Left colon (tissue), 2 donors: ENCODE data around the gene AGMO. TPM values are rescaled to one million over a fixed set of nuclear protein-coding genes. Genes with fewer than 3 reads are reported as not detected.

Source experiments
- ATAC-seq: fragments of 200-7000 bp; cut with Tn5 transposase; one replicate; pipeline ENCODE4 v1.9.1; 2020; ENCODE audit warnings: mild to moderate bottlenecking, moderate library complexity
- DNase-seq, 2 donors: peaks; one replicate each; pipeline ENCODE4 v3.0.0-alpha.2; 2020
- intact Hi-C, 2 donors: fragments of 100-400 bp; cut with DNase I in 1 of 2; cut with micrococcal nuclease in 1 of 2; formaldehyde crosslinking; loops; one replicate each; pipeline versions ENCODE4 v1.11.2 to v1.14.0; 2022; cut with DNase I, micrococcal nuclease
- total RNA-seq, 2 donors: library from RNA; stranded (reverse); fragmentation: NEBNext Ultra II Directional; extraction: Animal tissue kit (Norgen Biotek cat#: 25700); gene quantifications; one replicate each; pipeline ENCODE4 v1.2.1, GENCODE V29; 2021
- donor health status: DM: no; HTN: no; CAD: no.
- donor health status: DM: yes; HTN: yes; CAD: no.

The AGMO gene
- total RNA-seq, 2 donors from 2014 or later = 0.37 to 1.9 TPM

- no peak for ATAC-seq
- intact Hi-C loops = no loop called here
- DNase-seq = no peak
Measured at GRCh38 chr7:15424468-15424867, 137.3 kb downstream of the AGMO start.

DNA sequence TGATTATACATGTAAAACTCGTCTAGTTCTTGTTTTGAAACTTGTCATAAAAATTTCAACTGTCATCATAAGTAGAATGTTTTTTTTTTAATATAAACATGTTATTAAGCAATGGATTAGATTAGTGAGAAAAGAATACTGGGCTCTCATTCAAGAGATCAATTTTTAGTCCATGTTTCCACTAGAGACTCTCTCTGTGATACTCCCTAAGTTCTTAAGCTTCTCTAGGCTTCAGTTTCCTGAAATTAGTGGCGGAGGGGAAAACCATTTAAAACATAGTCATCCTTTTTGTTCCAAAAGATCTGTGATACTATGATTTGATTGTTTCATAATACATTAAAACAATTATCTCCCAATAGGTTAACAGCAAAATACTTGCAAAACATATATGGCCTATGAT is 142.2 kb downstream of the AGMO start:
- ATAC-seq (no peak), DNase-seq (no peak)
- intact Hi-C loops = no loop called here

GRCh38 chr7:15418264-15418663 is 143.6 kb downstream of the AGMO start:
- intact Hi-C loops = no loop called here
- ATAC-seq = no peak
- DNase-seq = no peak

DNA sequence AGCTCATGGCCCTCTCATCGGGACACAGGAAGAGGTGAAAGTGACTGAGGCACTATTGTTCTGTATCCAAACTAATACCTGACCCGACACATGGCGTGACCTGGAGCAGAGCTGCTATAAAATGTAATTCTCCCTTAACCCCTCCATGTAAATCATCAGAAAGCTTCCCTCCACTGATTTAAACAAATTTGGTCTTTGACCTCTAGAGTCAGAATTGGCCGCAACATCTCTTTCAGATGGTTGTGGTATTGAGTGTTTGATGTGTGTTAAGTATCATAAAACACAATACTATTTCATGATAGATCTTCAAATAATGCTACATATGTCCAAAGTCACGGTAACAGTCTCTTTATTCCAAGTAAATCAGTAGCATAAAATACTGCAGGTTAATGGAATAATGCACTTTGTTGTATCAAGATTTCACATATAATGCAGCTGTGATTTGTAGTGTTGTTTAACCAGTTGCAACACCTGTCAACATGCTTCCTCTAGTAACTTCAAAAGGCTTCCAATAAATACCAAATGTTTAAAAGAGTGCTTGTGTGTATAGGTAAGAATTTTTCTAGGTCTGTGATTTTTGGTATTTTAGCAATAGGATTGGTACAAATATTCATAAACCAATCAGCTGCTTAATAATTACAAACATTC is 144.3 kb downstream of the AGMO start:
- DNase-seq = no peak
- intact Hi-C loops = no loop called here
- no peak for ATAC-seq

GRCh38 chr7:15411019-15411418 is 150.8 kb downstream of the AGMO start:
- no peak for ATAC-seq
- no peak for DNase-seq
- intact Hi-C loops = no loop called here

GRCh38 chr7:15407910-15408309 is 153.9 kb downstream of the AGMO start:
- intact Hi-C loops = no loop called here
- ATAC-seq (no peak), DNase-seq (no peak)

DNA sequence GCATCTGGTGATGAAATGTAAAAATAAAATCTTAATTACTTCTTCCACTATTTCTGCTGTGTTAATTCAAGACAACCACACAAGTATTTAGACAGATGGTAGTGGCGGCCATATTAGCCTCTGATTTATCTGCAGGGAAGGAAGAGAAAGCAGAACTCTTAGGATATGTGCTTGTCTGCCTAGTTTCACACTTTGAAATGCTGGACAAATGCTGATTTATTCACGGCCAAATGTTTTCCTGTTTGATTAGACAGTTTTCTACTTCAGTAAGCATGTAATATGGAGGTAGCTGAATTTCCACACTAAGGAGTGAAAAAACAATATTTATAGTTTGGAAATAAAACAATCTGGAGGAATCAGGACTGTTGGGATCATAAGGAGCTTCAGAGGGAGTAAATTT is 158.1 kb downstream of the AGMO start:
- intact Hi-C loops = no loop called here
- ATAC-seq (no peak), DNase-seq (no peak)

- intact Hi-C loops = no loop called here
- ATAC-seq (no peak), DNase-seq (no peak)
Measured at GRCh38 chr7:15403315-15403714, 158.5 kb downstream of the AGMO start.

- ATAC-seq (no peak), DNase-seq (no peak)
- intact Hi-C loops = no loop called here
Measured at GRCh38 chr7:15402436-15403136, 159.2 kb downstream of the AGMO start.

DNA sequence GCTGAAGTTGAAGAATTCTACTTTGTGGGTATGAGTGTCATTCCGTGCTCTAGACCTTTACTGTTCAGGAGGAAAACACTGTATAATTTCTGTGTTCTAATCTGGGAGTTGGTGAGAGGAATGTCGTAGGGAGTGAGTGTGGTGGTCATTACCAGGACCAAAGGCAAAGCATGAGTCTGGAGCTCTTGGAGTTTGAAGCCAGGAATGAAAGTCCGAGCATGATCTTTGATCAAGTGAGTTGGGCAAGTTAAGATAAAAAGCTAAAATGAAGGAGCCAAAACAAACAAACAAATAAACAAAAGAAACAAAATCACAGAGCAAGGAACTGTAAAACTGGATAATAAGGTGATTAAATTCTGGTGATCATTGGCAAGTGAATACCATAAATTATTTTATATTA is 161.4 kb downstream of the AGMO start:
- intact Hi-C loops = no loop called here
- ATAC-seq = no peak

DNA sequence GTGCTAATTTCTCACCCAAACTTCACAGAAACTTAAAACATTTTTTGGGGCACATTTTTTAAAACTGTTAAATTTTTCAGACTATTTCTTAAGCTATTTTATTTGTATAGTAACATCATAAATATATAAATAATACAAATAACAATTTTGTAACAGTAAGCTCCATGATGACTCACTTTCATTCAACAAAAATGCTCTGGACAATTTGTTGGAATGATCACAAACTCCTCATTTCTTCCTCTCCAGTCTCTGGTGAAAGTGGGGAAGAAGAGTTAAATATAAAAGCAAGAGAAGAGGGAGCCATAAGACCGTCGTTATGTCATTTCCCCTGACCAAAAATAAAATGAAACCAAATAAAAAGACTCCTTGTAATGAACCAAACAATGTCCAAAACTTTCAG is 162.4 kb downstream of the AGMO start:
- intact Hi-C loops = no loop called here
- DNase-seq = no peak
- ATAC-seq = no peak

More for the DNA sequence above, 161.4 kb downstream of the AGMO start:
- no peak for DNase-seq

GRCh38 chr7:15397922-15398760 is 163.7 kb downstream of the AGMO start:
- ATAC-seq (no peak), DNase-seq (no peak)
- intact Hi-C loops = no loop called here

- ATAC-seq = no peak
- DNase-seq = no peak
- intact Hi-C loops = no loop called here
Measured at GRCh38 chr7:15397159-15397550, 164.7 kb downstream of the AGMO start.

- ATAC-seq (no peak), DNase-seq (no peak)
- intact Hi-C loops = no loop called here
Measured at GRCh38 chr7:15396210-15397158, 165.3 kb downstream of the AGMO start.

DNA sequence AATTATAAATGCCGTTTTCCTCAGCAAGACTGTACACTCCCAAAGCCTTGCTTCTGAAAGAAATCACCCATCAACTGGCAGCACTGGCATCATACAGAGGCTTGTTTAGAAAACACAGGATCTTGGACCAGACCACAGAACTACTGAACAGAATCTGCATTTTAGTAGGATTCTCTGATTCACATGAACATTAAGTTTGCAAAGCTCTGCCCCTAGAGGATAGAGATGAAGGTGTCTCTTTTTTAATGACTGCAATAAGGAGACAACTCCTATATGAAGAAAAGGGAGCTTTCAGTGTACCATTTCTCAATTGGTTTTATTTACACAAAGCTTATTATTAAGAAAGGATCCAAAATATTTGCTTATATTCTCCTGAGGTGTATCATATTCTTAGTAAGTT is 172.7 kb downstream of the AGMO start:
- DNase-seq (no peak), ATAC-seq (no peak)
- intact Hi-C loops = no loop called here

DNA sequence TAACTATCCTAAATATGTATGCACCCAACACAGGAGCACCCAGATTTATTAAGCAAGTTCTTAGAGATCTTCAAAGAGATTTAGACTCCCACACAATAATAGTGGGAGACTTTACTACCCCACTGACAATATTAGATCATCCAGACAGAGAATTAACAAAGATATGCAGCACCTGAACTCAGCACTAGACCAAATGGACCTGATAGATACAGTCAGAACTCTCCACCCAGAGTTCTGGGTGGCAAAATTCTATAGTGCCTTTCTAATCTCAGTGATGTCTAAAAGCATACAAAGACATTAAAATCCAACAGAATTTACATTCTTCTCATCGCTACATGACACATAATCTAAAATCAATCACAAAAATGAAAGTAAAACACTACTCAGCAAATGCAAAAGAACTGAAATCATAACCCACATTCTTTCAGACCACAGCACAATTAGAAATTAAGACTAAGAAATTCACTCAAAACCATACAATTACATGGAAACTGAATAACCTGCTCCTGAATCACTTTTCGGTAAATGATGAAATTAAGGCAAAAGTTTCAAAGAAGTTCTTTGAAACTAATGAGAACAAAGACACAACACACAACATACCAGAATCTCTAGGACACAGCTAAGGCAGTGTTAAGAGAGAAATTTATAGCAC is 183.2 kb downstream of the AGMO start:
- ATAC-seq (no peak), DNase-seq (no peak)
- intact Hi-C loops = no loop called here

DNA sequence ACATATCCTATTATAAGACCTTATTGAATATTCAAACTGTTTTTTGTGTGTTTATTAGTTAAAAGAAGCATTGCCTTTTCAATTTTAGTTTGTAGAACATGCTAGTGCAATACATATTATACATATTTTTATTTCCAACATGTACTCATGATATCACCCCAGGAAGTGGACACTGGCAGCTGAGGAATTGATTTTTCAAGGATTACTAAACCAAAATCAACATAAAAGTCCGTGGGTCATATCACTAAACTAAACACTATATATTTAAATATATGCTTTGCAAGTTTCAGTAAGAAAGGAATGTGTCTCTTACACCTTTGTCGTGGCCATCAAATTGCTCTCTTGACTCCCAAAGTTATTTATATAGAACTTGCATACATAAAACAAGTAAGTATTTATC is 185.2 kb downstream of the AGMO start:
- DNase-seq (no peak), ATAC-seq (no peak)
- intact Hi-C loops = no loop called here

- ATAC-seq = no peak
Measured at GRCh38 chr7:15370441-15370840, 191.4 kb downstream of the AGMO start.

DNA sequence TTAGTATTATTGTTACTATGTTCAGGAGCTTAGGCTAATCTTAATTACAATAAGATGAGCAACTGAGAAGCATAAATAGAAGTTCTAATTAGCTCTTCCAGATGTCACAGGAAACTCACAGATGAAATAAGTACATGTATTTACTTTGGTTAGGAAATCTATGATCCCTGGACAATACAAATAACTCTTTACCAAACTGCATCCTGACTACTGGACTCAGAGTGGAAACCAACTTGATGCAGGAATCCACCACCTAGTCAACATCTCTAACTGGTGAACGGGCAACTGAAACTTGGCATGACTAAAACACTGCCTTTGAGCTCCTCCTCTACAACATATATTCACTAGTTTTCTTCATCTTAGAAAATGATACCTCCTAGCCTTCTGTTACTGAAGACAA is 193.2 kb downstream of the AGMO start:
- no peak for DNase-seq
- ATAC-seq = no peak
- intact Hi-C loops = no loop called here

More at GRCh38 chr7:15370441-15370840, 191.4 kb downstream of the AGMO start:
- intact Hi-C loops = no loop called here
- no peak for DNase-seq
